BLaER1 (cell line): Measurements from ENCODE around the gene AMELY.
"Not testable (repeated sequence)": the region's sequence is repeated elsewhere in the genome, so short reads cannot be mapped to it uniquely, and the experiment has no call there.

ENCODE experiments used
- H3K27ac ChIP-seq: shearing (Covaris generic); formaldehyde crosslinking; 2 replicates; pipeline ENCODE4 v1.8.1; 2022
- H3K27me3 ChIP-seq: shearing (Covaris generic); formaldehyde crosslinking; 2 replicates; pipeline ENCODE4 v1.8.1; 2022
- H3K36me3 ChIP-seq: shearing (Covaris generic); formaldehyde crosslinking; 2 replicates; pipeline ENCODE4 v1.8.1; 2022
- H3K4me1 ChIP-seq: shearing (Covaris generic); formaldehyde crosslinking; 2 replicates; pipeline ENCODE4 v1.8.1; 2022
- H3K4me2 ChIP-seq: shearing (Covaris generic); formaldehyde crosslinking; 2 replicates; pipeline ENCODE4 v1.8.1; 2022
- H3K4me3 ChIP-seq: shearing (Covaris generic); formaldehyde crosslinking; 2 replicates; pipeline ENCODE4 v1.8.1; 2022
- H3K9ac ChIP-seq: shearing (Covaris generic); formaldehyde crosslinking; 2 replicates; pipeline ENCODE4 v1.8.1; 2022
- H3K9me3 ChIP-seq: shearing (Covaris generic); formaldehyde crosslinking; 2 replicates; pipeline ENCODE4 v1.8.1; 2022
- H4K20me1 ChIP-seq: shearing (Covaris generic); formaldehyde crosslinking; 2 replicates; pipeline ENCODE4 v1.8.1; 2022
- Cebpa-rat ChIP-seq: shearing (Covaris generic); IDR thresholded peaks from 2 replicates; pipeline ENCODE4 v1.8.1; 2022

Gene AMELY

DNA sequence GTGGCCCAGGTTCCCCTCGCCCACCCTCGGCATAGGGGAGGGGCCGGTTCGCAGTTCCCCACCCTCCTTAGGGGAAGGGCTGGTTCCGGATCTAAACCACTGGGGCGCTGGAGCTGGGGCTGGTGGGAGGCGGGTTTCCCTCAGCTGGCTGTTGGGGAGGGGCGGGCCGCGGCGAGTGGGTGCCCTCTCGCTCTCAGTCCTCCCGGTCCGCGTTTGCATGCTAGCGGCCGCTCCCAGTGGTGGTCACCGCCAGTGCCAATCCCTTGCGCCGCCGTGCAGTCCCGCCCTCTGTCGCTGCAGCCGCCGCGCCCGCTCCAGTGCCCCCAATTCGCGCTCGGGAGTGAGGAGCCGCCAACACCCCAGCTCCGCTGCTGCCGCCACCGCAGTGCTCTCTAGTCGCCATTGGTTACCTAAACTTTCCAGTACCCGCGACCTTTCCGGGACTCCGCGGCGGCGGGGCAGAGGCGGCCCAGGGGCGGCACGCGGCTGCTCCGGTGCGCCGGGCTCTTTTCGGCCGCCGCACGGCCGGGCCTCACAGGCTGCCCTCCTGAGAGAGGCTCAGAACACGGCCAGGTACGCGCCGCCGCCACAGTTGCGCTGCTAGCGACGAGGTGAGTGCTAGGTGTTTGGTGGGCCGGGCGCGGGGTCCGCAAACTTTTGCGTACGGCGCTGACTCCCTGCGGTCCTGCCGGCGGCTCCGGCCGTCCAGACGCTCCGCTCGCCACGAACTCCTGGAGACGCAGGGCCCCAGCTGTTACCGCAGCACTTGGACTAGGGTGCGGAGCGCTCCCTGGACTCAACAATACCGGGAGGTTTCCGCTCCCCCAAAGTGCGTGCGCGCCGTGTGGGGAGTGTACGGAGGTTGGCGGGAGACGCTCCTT lies 940 bp downstream of the AMELY start, which contains the start of gene TBL1Y:
TBL1Y (plus strand) TSS at position 326 of the 881 bp plus-strand sequence. CDS start 114,388 bp downstream, outside the sequence.
- no peaks in the 10 kb centered on the region for H3K27me3 ChIP-seq
- H4K20me1 ChIP-seq, result no peaks in the 10 kb centered on the region
- H3K4me3 ChIP-seq, result no peak within 1 kb of the TSS
- no peak for TF ChIP-seq Cebpa-rat
- no peak within 1 kb of the TSS for H3K27ac ChIP-seq
- H3K36me3 ChIP-seq, result no peaks in the 10 kb centered on the region
- no peak within 1 kb of the TSS for H3K4me2 ChIP-seq
- H3K9me3 ChIP-seq, result no peaks in the 10 kb centered on the region
- H3K4me1 ChIP-seq, result no peaks in the 10 kb centered on the region
- no peak within 1 kb of the TSS for H3K9ac ChIP-seq

- H3K36me3 ChIP-seq, result no peaks in the 10 kb centered on the region
- H3K9ac ChIP-seq, result no peak overlapping the region
- no peaks in the 10 kb centered on the region for H4K20me1 ChIP-seq
- H3K4me3 ChIP-seq, result no peak overlapping the region
- no peaks in the 10 kb centered on the region for H3K9me3 ChIP-seq
- no peak overlapping the region for H3K27ac ChIP-seq
- no peaks in the 10 kb centered on the region for H3K27me3 ChIP-seq
- no peak overlapping the region for H3K4me2 ChIP-seq
- no peaks in the 10 kb centered on the region for H3K4me1 ChIP-seq
- TF ChIP-seq Cebpa-rat, result no peak
These were observed 1.7 kb downstream of the AMELY start for GRCh38 chrY:6909856-6910255.

DNA sequence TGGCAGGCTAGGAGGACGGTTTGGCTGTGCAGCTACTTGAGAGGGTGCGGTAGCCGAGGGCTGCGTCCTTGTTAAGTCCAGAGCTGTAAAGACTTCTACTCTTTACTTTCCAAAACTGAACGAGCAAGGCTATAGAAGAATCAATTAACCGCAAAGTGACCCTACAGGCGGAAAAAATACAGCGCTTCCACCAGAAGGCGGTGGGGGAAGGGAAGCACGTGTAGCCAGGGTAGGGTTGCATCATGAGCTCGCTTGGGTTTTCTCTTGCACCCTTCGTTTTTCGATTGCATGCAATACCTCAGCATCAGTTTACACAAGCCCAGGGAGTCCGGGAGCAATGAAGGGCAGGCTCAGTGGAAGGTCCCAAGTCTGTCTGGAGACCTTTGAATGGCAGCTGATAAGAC lies 2.4 kb downstream of the AMELY start:
- no peak overlapping the region for H3K4me3 ChIP-seq
- H3K9me3 ChIP-seq, result no peaks in the 10 kb centered on the region
- no peaks in the 10 kb centered on the region for H3K4me1 ChIP-seq
- no peaks in the 10 kb centered on the region for H4K20me1 ChIP-seq
- H3K36me3 ChIP-seq, result no peaks in the 10 kb centered on the region
- TF ChIP-seq Cebpa-rat, result no peak
- H3K4me2 ChIP-seq, result no peak overlapping the region
- H3K9ac ChIP-seq, result no peak overlapping the region
- H3K27ac ChIP-seq, result no peak overlapping the region
- H3K27me3 ChIP-seq, result no peaks in the 10 kb centered on the region

GRCh38 chrY:6908021-6908420 lies 3.5 kb downstream of the AMELY start:
- H3K4me1 ChIP-seq, H3K4me2 ChIP-seq: not testable (repeated sequence)

GRCh38 chrY:6907591-6907990 lies 4.0 kb downstream of the AMELY start:
- TF ChIP-seq Cebpa-rat, result no peak
- Histone ChIP-seq H3K4me1 (no peaks in the 10 kb centered on the region), H3K9ac (no peak overlapping the region), H3K4me3 (no peak overlapping the region), H4K20me1 (no peaks in the 10 kb centered on the region), H3K4me2 (no peak overlapping the region), H3K36me3 (no peaks in the 10 kb centered on the region), H3K9me3 (no peaks in the 10 kb centered on the region), H3K27me3 (no peaks in the 10 kb centered on the region), H3K27ac (no peak overlapping the region)

More at GRCh38 chrY:6908021-6908420, 3.5 kb downstream of the AMELY start:
- H3K27ac ChIP-seq, H3K9ac ChIP-seq, H3K27me3 ChIP-seq, H3K9me3 ChIP-seq, H4K20me1 ChIP-seq, H3K4me3 ChIP-seq, H3K36me3 ChIP-seq: not testable (repeated sequence)

GRCh38 chrY:6902116-6902515 lies 9.4 kb downstream of the AMELY start:
- not testable (repeated sequence) for H3K4me2 ChIP-seq, H4K20me1 ChIP-seq

DNA sequence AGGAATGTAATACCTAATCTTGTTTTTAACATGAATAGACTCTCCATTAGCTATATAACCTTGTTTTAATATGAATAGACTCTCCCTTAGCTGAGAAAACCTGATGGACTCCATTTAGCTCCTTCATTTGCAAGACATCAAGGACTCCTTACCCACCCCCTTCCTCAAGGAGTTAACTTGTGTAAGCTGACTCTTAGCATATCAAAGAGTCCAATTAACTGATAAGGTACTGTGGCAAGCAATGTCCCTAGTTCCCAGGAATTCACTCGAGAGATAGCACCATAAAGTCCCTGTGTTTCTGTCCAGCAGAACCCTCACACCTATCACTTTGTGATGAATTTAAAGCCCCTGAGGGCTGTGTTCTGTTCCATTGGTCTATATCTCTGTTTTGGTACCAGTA lies 16.3 kb downstream of the AMELY start:
- no peaks in the 10 kb centered on the region for H3K36me3 ChIP-seq
- no peak overlapping the region for H3K27ac ChIP-seq
- no peak for TF ChIP-seq Cebpa-rat
- no peaks in the 10 kb centered on the region for H4K20me1 ChIP-seq
- no peaks in the 10 kb centered on the region for H3K27me3 ChIP-seq
- no peak overlapping the region for H3K4me2 ChIP-seq
- no peaks in the 10 kb centered on the region for H3K4me1 ChIP-seq
- H3K9ac ChIP-seq, result no peak overlapping the region
- H3K9me3 ChIP-seq, result no peaks in the 10 kb centered on the region
- H3K4me3 ChIP-seq, result no peak overlapping the region

More at GRCh38 chrY:6902116-6902515, 9.4 kb downstream of the AMELY start:
- H3K4me1 ChIP-seq, H3K4me3 ChIP-seq, H3K9me3 ChIP-seq, H3K27me3 ChIP-seq, H3K36me3 ChIP-seq, H3K9ac ChIP-seq, H3K27ac ChIP-seq: not testable (repeated sequence)

- Histone ChIP-seq H3K36me3 (no peaks in the 10 kb centered on the region), H3K9ac (no peak overlapping the region), H3K9me3 (no peaks in the 10 kb centered on the region), H3K4me1 (no peaks in the 10 kb centered on the region), H3K27me3 (no peaks in the 10 kb centered on the region), H3K4me2 (no peak overlapping the region), H4K20me1 (no peaks in the 10 kb centered on the region), H3K27ac (no peak overlapping the region), H3K4me3 (no peak overlapping the region)
- no peak for TF ChIP-seq Cebpa-rat
These were observed 17.1 kb downstream of the AMELY start for GRCh38 chrY:6894496-6894895.

DNA sequence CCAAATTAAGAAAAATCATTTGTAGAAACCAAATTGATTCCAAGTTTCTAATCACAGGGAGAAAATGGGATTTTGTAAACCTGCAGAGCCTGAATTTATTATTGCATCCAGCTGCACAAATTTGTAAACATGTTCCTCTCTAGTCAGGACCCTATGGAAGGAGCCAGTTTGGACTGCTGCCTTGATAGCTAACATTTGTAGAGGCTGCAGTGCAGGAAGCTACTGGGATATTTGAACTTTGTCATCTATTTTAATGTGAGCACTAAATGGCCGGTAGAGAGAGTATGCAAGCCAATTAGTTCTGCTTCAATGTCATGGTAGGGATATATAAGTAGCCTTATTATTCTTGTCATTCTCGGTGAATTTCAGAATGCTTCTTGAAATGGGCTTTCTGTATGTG lies 62.2 kb downstream of the AMELY start:
- Histone ChIP-seq H3K9me3 (no peaks in the 10 kb centered on the region), H3K4me3 (no peak overlapping the region), H3K27me3 (no peaks in the 10 kb centered on the region), H3K4me1 (no peaks in the 10 kb centered on the region), H3K9ac (no peak overlapping the region), H3K36me3 (no peaks in the 10 kb centered on the region), H4K20me1 (no peaks in the 10 kb centered on the region), H3K4me2 (no peak overlapping the region), H3K27ac (no peak overlapping the region)
- no peak for TF ChIP-seq Cebpa-rat

DNA sequence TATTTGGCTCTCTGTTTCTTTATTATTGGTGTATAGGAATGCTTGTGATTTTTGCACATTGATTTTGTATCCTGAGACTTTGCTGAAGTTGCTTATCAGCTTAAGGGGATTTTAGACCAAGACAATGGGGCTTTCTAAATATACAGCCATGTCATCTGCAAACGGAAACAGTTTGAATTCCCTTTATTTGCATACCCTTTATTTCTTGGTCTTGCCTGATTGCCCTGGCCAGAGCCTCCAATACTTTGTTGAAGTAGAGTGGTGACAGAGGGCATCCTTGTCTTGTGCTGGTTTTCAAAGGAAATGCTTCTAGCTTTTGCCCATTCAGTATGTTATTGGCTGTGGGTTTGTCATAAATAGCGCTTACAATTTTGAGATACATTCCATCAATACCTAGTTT lies 68.9 kb downstream of the AMELY start:
- H3K27ac ChIP-seq, H3K4me2 ChIP-seq, H3K9me3 ChIP-seq, H4K20me1 ChIP-seq, H3K36me3 ChIP-seq, H3K4me1 ChIP-seq, H3K4me3 ChIP-seq, H3K27me3 ChIP-seq, H3K9ac ChIP-seq: not testable (repeated sequence)
